MM.1S (cell line): Measurements from ENCODE around the gene CTSK.

Experiments used
- DNase-seq: peaks from one replicate; pipeline ENCODE4 v3.0.0-alpha.2; 2015
- H2AFZ ChIP-seq: fragments of 300-600 bp; sonication (generic); 2 replicates; pipeline ENCODE4 v1.6.0; 2016; ENCODE audit warnings: antibody characterized with exemption, low read length
- H3F3A ChIP-seq: fragments of 300-600 bp; sonication (generic); 2 replicates; pipeline ENCODE4 v1.6.1; 2016; ENCODE audit warnings: mild to moderate bottlenecking, antibody characterized with exemption, low read length, moderate library complexity, mixed read lengths; ENCODE audit not compliant: insufficient read depth
- H3K27ac ChIP-seq: fragments of 300-600 bp; sonication (generic); 2 replicates; pipeline ENCODE4 v1.5.1; 2016; ENCODE audit warnings: mild to moderate bottlenecking, low read length
- H3K27me3 ChIP-seq: fragments of 300-600 bp; sonication (generic); replicated peaks from 2 replicates; pipeline ENCODE4 v1.6.0; 2016; ENCODE audit warnings: low read length; ENCODE audit not compliant: insufficient read depth
- H3K36me3 ChIP-seq: fragments of 300-600 bp; sonication (generic); replicated peaks from 2 replicates; pipeline ENCODE4 v1.6.1; 2016; ENCODE audit warnings: mild to moderate bottlenecking, low read length, mixed read lengths; ENCODE audit not compliant: insufficient read depth
- H3K4me1 ChIP-seq: fragments of 300-600 bp; sonication (generic); 2 replicates; pipeline ENCODE4 v1.6.1; 2016; ENCODE audit warnings: low read length, mixed read lengths
- H3K4me2 ChIP-seq: fragments of 300-600 bp; sonication (generic); 2 replicates; pipeline ENCODE4 v1.6.0; 2016; ENCODE audit warnings: low read depth, low read length
- H3K4me3 ChIP-seq: fragments of 300-600 bp; sonication (generic); 2 replicates; pipeline ENCODE4 v1.5.1; 2016; ENCODE audit warnings: low read length, mixed read lengths
- H3K79me2 ChIP-seq: fragments of 300-600 bp; sonication (generic); 2 replicates; pipeline ENCODE4 v1.6.1; 2016; ENCODE audit warnings: mixed run types, low read length, mixed read lengths
- H3K9ac ChIP-seq: fragments of 300-600 bp; sonication (generic); 2 replicates; pipeline ENCODE4 v1.6.1; 2016; ENCODE audit warnings: low read length, mixed read lengths
- H3K9me2 ChIP-seq: fragments of 300-600 bp; sonication (generic); replicated peaks from 2 replicates; pipeline ENCODE4 v1.6.1; 2016; ENCODE audit warnings: mild to moderate bottlenecking, low read length, mixed read lengths; ENCODE audit not compliant: insufficient read depth
- H3K9me3 ChIP-seq: fragments of 300-600 bp; sonication (generic); replicated peaks from 2 replicates; pipeline ENCODE4 v1.6.1; 2016; ENCODE audit warnings: mild to moderate bottlenecking, low read length, mixed read lengths; ENCODE audit not compliant: insufficient read depth
- H4K20me1 ChIP-seq: fragments of 300-600 bp; sonication (generic); 2 replicates; pipeline ENCODE4 v1.6.1; 2016; ENCODE audit warnings: mild to moderate bottlenecking, low read length, moderate library complexity, mixed read lengths; ENCODE audit not compliant: insufficient read depth
- EZH2 ChIP-seq: fragments of 300-600 bp; sonication (generic); optimal IDR thresholded peaks from 2 replicates; pipeline ENCODE3; 2017; ENCODE audit warnings: low read depth, mild to moderate bottlenecking, antibody characterized with exemption, low read length, mixed read lengths
- EZH2phosphoT487 ChIP-seq: fragments of 300-600 bp; sonication (generic); IDR thresholded peaks from 2 replicates; pipeline ENCODE4 v1.6.1; 2018; ENCODE audit warnings: antibody characterized with exemption, low read length
- TF ChIP-seq, protein P1 (sequence below): fragments of 300-600 bp; sonication (generic); IDR thresholded peaks from 2 replicates; pipeline ENCODE4 v1.5.1; 2016; ENCODE audit warnings: antibody characterized with exemption, low read length, mixed read lengths

The CTSK gene

DNA sequence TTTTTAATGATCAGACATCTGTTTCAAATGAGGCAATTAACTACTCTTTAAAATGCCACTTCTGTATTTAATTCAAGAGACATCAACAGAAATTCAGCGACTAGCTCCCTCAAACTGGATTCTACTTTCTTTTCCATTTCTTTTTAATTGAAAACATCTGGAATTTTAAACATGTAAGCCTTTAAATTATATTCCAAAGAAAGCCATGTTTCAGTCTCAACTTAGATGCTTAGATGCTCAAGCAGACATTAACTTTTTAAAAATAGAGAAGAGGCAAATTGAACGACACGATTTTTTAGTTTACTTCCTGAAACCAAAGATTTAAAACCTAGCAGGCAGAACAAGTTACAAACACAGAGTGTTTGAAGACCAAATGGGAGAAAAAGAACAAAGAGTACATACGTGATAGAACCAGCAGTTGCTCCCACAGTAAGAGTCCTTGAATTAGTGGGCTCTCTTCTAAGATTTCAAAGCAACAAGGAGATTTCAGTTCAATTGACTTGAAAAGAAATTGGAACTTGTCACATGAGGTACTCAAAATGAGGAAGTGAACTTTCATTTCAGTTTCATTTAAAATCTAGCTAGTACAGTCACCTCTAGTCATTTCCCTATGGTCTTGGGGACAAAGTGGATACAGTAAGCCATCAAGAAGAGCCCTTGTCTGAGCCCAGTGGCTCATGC lies 42.6 kb downstream of the CTSK start, which contains the start of gene CTSS:
TSS of gene CTSS (minus strand) at position 483 of the 681 bp plus-strand sequence. CDS start 1,015 bp downstream, outside the sequence.
- Histone ChIP-seq H3K9me2 (no peaks in the 10 kb centered on the region), H3F3A (peaks cover 4% of the 10 kb centered on the region), H3K4me2 (peak within 1 kb of the TSS; percentile 79), H3K9ac (peak within 1 kb of the TSS; percentile 57), H3K27ac (peak within 1 kb of the TSS; percentile 54; the same call in 1 of the 2 replicates), H3K36me3 (no peaks in the 10 kb centered on the region), H4K20me1 (no peaks in the 10 kb centered on the region), H3K79me2 (no peaks in the 10 kb centered on the region), H3K4me3 (peak within 1 kb of the TSS; percentile 65), H3K9me3 (no peaks in the 10 kb centered on the region), H2AFZ (peak within 1 kb of the TSS; percentile 88), H3K27me3 (peaks cover 14% of the 10 kb centered on the region; the same call in 1 of the 2 replicates), H3K4me1 (peaks cover 11% of the 10 kb centered on the region)
- peak; percentile 80 for DNase-seq
- no peak for TF ChIP-seq EZH2phosphoT487
- no peak for TF ChIP-seq EZH2
- TF ChIP-seq, protein P1, sequence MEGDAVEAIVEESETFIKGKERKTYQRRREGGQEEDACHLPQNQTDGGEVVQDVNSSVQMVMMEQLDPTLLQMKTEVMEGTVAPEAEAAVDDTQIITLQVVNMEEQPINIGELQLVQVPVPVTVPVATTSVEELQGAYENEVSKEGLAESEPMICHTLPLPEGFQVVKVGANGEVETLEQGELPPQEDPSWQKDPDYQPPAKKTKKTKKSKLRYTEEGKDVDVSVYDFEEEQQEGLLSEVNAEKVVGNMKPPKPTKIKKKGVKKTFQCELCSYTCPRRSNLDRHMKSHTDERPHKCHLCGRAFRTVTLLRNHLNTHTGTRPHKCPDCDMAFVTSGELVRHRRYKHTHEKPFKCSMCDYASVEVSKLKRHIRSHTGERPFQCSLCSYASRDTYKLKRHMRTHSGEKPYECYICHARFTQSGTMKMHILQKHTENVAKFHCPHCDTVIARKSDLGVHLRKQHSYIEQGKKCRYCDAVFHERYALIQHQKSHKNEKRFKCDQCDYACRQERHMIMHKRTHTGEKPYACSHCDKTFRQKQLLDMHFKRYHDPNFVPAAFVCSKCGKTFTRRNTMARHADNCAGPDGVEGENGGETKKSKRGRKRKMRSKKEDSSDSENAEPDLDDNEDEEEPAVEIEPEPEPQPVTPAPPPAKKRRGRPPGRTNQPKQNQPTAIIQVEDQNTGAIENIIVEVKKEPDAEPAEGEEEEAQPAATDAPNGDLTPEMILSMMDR = no peak

DNA sequence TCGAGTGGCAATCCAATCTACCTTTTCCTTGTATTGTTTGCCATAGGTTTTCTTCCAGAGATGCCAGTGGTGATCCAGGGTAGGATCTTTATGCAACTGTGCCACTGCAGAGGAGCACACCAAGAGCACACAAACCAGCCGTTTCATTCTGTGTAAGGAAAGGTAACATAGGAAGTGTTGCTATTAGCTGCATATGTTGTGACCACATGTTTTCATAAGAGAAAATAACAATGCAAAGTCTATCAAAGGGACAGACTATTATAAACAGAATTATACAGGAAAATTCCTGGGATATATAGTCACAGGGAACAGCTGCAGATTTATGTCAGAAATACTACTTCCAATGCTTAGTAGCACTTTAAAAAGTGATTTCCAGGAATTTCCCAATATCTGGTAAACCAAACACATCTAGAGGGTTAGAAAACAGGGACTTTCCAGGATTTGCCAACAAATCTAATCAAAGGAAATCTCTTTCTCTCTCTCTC lies 43.4 kb downstream of the CTSK start:
- H3F3A ChIP-seq = peaks cover 4% of the 10 kb centered on the region; the same call in 1 of the 2 replicates
- H3K9me3 ChIP-seq = no peaks in the 10 kb centered on the region
- H3K4me1 ChIP-seq = peaks cover 7% of the 10 kb centered on the region; the same call in 1 of the 2 replicates
- no peak for TF ChIP-seq EZH2phosphoT487
- no peak for TF ChIP-seq EZH2
- TF ChIP-seq, protein P1 = no peak
- H3K4me3 ChIP-seq = no peak overlapping the region; the same call in 1 of the 2 replicates
- H3K9ac ChIP-seq = no peak overlapping the region
- no peak overlapping the region for H3K27ac ChIP-seq
- H3K27me3 ChIP-seq = peaks cover 10% of the 10 kb centered on the region; the same call in 1 of the 2 replicates
- H4K20me1 ChIP-seq = no peaks in the 10 kb centered on the region
- H3K36me3 ChIP-seq = no peaks in the 10 kb centered on the region
- DNase-seq = no peak
- H3K4me2 ChIP-seq = peak overlapping the region; percentile 79; the same call in 1 of the 2 replicates
- no peaks in the 10 kb centered on the region for H3K9me2 ChIP-seq
- H2AFZ ChIP-seq = no peak overlapping the region
- no peaks in the 10 kb centered on the region for H3K79me2 ChIP-seq

DNA sequence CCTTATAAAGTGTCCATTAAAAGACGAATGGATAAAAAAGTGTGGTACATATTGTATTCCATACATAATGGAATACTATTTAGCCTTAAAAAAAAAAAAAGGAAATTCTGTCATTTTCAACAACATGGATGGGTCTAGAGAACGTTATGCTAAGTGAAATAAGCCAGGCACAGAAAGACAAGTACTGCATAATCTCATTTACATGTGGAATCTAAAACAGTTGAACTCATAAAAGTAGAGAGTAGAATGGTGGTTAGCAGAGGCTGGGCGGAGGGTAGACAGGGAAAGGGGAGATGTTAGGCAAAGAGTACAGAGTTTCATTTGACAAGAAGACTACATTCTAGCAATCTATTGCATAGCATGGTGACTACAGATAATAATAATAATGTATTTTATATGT lies 45.0 kb downstream of the CTSK start:
- Histone ChIP-seq H4K20me1 (no peaks in the 10 kb centered on the region), H3K79me2 (no peaks in the 10 kb centered on the region), H3K27me3 (no peaks in the 10 kb centered on the region), H3K4me2 (no peak overlapping the region), H3K9me3 (no peaks in the 10 kb centered on the region), H3K9ac (no peak overlapping the region), H3K4me3 (no peak overlapping the region), H3F3A (peaks cover 4% of the 10 kb centered on the region; the same call in 1 of the 2 replicates), H3K4me1 (peaks cover 7% of the 10 kb centered on the region; the same call in 1 of the 2 replicates), H2AFZ (no peak overlapping the region), H3K9me2 (no peaks in the 10 kb centered on the region), H3K27ac (no peak overlapping the region), H3K36me3 (no peaks in the 10 kb centered on the region)
- no peak for TF ChIP-seq EZH2
- TF ChIP-seq EZH2phosphoT487 = no peak
- TF ChIP-seq, protein P1 = no peak
- no peak for DNase-seq
